Measurements from ENCODE around the gene SYTL1. TPM values are rescaled to one million over a fixed set of nuclear protein-coding genes. Genes with fewer than 3 reads are reported as not detected.
"Not testable (repeated sequence)": the region's sequence is repeated elsewhere in the genome, so short reads cannot be mapped to it uniquely, and the experiment has no call there.

Gene SYTL1
- total RNA-seq, 1 donor from 2014 or later = 47.2 TPM

- Histone ChIP-seq H3K4me3 (ENCODE audit: low read depth, low read length) (no peak overlapping the region), H3K36me3 (ENCODE audit: control insufficient read depth, insufficient read depth, low read length) (no peaks in the 10 kb centered on the region), H3K27me3 (ENCODE audit: control insufficient read depth, insufficient read depth, low read length) (peaks cover 18% of the 10 kb centered on the region)
- no peak for DNase-seq (ENCODE audit: low read depth)
- TF ChIP-seq, protein P1, sequence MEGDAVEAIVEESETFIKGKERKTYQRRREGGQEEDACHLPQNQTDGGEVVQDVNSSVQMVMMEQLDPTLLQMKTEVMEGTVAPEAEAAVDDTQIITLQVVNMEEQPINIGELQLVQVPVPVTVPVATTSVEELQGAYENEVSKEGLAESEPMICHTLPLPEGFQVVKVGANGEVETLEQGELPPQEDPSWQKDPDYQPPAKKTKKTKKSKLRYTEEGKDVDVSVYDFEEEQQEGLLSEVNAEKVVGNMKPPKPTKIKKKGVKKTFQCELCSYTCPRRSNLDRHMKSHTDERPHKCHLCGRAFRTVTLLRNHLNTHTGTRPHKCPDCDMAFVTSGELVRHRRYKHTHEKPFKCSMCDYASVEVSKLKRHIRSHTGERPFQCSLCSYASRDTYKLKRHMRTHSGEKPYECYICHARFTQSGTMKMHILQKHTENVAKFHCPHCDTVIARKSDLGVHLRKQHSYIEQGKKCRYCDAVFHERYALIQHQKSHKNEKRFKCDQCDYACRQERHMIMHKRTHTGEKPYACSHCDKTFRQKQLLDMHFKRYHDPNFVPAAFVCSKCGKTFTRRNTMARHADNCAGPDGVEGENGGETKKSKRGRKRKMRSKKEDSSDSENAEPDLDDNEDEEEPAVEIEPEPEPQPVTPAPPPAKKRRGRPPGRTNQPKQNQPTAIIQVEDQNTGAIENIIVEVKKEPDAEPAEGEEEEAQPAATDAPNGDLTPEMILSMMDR (IDR thresholded peaks at IDR 0.05; ENCODE audit: insufficient read depth, low read length, poor library complexity, severe bottlenecking) = no peak
Observed at GRCh38 chr1:27380766-27381733, 39.2 kb downstream of the SYTL1 start.

DNA sequence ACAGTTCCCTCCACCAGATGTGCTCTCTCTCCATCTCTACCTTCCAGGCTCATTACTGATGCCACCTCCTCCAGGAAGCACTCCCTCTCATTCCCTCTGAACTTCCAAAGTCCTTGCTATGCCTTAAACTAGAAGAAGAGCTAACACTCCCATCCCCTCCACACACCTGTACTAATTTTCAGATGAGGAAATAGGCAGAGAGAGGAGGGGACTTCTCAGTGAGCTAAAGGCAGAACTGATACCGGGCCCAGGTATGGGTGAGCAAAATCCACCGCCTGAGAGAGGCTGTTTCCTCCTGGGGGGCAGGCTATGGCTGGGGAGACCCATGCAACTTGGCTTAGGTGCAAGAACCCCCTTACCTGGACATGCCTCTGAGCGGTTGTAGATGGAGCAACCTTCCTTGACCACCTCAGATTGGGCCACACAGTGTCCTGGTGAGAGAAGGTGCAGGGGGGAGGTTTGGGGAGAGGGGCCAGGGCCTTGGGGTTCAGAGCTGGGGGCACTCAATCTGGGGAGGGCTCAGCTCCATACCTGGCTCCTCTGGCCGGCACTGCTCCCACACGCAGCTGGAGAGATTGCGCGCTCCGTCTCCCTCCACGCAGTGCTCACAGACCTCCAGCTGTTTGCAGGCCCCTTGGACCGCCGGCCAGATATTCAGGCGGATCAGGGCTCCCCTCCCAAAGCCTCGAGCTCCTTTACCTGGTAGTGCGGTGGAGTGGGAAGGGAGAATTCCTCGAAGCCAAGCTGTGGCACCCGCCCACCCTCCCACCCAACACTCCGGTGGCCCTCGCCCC lies 40.3 kb downstream of the SYTL1 start:
- TF ChIP-seq, protein P1 (IDR thresholded peaks at IDR 0.05; ENCODE audit: insufficient read depth, low read length, poor library complexity, severe bottlenecking) = no peak
- Histone ChIP-seq H3K27me3 (ENCODE audit: control insufficient read depth, insufficient read depth, low read length) (peaks cover 18% of the 10 kb centered on the region), H3K36me3 (ENCODE audit: control insufficient read depth, insufficient read depth, low read length) (no peaks in the 10 kb centered on the region), H3K4me3 (ENCODE audit: low read depth, low read length) (no peak overlapping the region)
- no peak for DNase-seq (ENCODE audit: low read depth)

DNA sequence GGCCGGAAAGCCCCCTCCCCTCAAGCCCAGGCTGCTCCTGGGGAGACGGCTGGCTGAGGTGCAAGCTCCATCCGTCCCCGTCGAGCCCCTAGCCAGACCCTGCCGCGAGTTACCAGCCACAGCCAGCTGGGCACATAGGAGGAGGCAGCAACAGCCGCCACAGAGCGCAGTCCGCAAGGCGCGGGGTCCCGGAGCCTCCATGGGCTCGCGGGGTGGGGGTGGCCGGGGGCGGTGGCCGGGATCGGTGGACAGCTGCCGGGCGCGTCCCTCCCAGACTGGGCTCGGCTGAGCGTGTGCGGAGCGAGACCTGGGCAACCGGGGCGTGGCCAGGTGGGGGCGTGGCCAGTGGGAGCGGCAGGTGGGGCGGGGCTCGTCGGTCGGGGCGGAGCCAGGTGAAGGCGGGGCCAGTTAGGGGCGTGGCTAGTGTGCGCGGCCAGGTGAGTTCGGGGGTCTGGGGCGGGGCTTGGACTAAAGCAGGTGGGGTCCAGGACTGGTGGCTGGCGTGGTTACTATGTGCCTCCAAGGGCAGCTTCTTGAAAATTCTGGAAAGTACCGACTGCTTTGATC lies 41.3 kb downstream of the SYTL1 start, which contains the start of gene CD164L2:
Gene CD164L2 (minus strand): TSS at position 295 of the 567 bp plus-strand sequence. CDS start 94 bp downstream, at position 201.
- H3K4me3 ChIP-seq (ENCODE audit: low read depth, low read length) = no peak within 1 kb of the TSS
- DNase-seq (ENCODE audit: low read depth) = no peak
- H3K27me3 ChIP-seq (ENCODE audit: control insufficient read depth, insufficient read depth, low read length) = peaks cover 18% of the 10 kb centered on the region
- H3K36me3 ChIP-seq (ENCODE audit: control insufficient read depth, insufficient read depth, low read length) = no peaks in the 10 kb centered on the region
- TF ChIP-seq, protein P1 (IDR thresholded peaks at IDR 0.05; ENCODE audit: insufficient read depth, low read length, poor library complexity, severe bottlenecking) = no peak

DNA sequence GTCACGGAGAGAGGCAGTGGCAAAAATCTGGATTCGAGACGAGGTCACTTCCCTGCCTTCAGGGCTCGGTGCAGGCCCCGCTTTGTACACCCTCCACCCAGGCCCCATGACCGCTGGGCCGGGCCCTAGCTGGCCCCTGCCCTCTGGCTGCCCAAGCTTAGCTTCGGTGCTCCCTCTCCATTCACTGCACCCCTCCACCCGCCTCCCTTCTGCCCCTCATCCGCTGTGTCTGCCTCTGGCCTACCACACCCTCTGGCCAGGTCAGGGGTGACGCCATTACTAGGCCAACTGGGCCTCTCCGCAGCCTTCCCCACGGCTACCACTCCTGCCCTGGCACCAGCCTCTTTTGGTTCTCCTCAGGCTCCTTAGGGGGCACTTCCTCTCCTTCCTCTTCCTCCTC lies 41.8 kb downstream of the SYTL1 start:
- no peak for DNase-seq (ENCODE audit: low read depth)
- no peak overlapping the region for H3K4me3 ChIP-seq (ENCODE audit: low read depth, low read length)
- H3K27me3 ChIP-seq (ENCODE audit: control insufficient read depth, insufficient read depth, low read length) = peaks cover 18% of the 10 kb centered on the region
- no peaks in the 10 kb centered on the region for H3K36me3 ChIP-seq (ENCODE audit: control insufficient read depth, insufficient read depth, low read length)
- TF ChIP-seq, protein P1 (IDR thresholded peaks at IDR 0.05; ENCODE audit: insufficient read depth, low read length, poor library complexity, severe bottlenecking) = no peak

DNA sequence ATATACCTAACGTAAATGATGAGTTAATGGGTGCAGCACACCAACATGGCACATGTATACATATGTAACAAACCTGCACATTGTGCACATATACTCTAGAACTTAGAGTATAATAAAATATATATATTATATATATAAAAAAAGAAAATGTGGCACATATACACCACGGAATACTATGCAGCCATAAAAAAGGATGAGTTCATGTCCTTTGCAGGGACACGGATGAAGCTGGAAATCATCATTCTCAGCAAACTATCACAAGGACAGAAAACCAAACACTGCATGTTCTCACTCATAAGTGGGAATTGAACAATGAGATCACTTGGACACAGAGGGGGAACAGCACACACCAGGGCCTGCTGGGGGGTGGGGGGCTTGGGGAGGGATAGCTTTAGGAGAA lies 43.0 kb downstream of the SYTL1 start:
- not testable (repeated sequence) for DNase-seq (ENCODE audit: low read depth); H3K4me3 ChIP-seq (ENCODE audit: low read depth, low read length); H3K36me3 ChIP-seq (ENCODE audit: control insufficient read depth, insufficient read depth, low read length)
- H3K27me3 ChIP-seq (ENCODE audit: control insufficient read depth, insufficient read depth, low read length) = peaks cover 18% of the 10 kb centered on the region
